GM12878 (cell line): ENCODE data around the gene ZBTB5. TPM values are rescaled to one million over a fixed set of nuclear protein-coding genes. Genes with fewer than 3 reads are reported as not detected.

Experiments used
- ATF3 ChIP-seq: IDR thresholded peaks from 2 replicates; pipeline ENCODE4 v1.6.1; 2011; ENCODE audit warnings: low read depth, mild to moderate bottlenecking, low read length, moderate library complexity, borderline replicate concordance; ENCODE audit errors: extremely low read depth
- CBX5 ChIP-seq: sonication (generic); IDR thresholded peaks from 2 replicates; pipeline ENCODE4 v1.6.1; 2016; ENCODE audit warnings: low read depth, moderate library complexity, mild to moderate bottlenecking, inconsistent platforms
- CHD1 ChIP-seq: IDR thresholded peaks from 2 replicates; pipeline ENCODE4 v1.6.1; 2012; ENCODE audit warnings: low read depth, low read length, improper control_type of control experiment
- JUNB ChIP-seq: IDR thresholded peaks from 2 replicates; pipeline ENCODE4 v1.6.1; 2016; ENCODE audit warnings: antibody characterized with exemption, mild to moderate bottlenecking
- MEF2A ChIP-seq: IDR thresholded peaks from 2 replicates; pipeline ENCODE4 v1.6.1; 2011; ENCODE audit warnings: low read depth, mild to moderate bottlenecking, low read length, moderate library complexity; ENCODE audit not compliant: insufficient read depth
- NFYB ChIP-seq: IDR thresholded peaks from 2 replicates; pipeline ENCODE4 v1.6.1; 2011; ENCODE audit warnings: low read depth, mild to moderate bottlenecking, low read length, improper control_type of control experiment, moderate library complexity; ENCODE audit not compliant: insufficient read depth
- NR2C2 ChIP-seq: IDR thresholded peaks from 2 replicates; pipeline ENCODE4 v1.6.1; 2011; ENCODE audit warnings: borderline replicate concordance, low read depth; ENCODE audit not compliant: control insufficient read depth, insufficient read length
- POLR2AphosphoS5 ChIP-seq: IDR thresholded peaks from 2 replicates; pipeline ENCODE4 v1.6.1; 2011; ENCODE audit warnings: mild to moderate bottlenecking, low read length, inconsistent platforms
- RAD51 ChIP-seq: fragments of 450-650 bp; IDR thresholded peaks from 2 replicates; pipeline ENCODE4 v1.6.1; 2016; ENCODE audit warnings: moderate library complexity, mild to moderate bottlenecking, inconsistent platforms
- WRNIP1 ChIP-seq: IDR thresholded peaks from 2 replicates; pipeline ENCODE4 v1.6.1; 2011; ENCODE audit warnings: low read depth, low read length, improper control_type of control experiment, borderline replicate concordance
- ZBTB33 ChIP-seq: fragments of 450-650 bp; IDR thresholded peaks from 2 replicates; pipeline ENCODE4 v1.6.1; 2017; ENCODE audit warnings: mild to moderate bottlenecking
- ZBTB40 ChIP-seq: fragments of 450-650 bp; IDR thresholded peaks from 2 replicates; pipeline ENCODE4 v1.6.1; 2016; ENCODE audit warnings: mild to moderate bottlenecking, moderate library complexity, borderline replicate concordance
- ZNF207 ChIP-seq: fragments of 450-650 bp; IDR thresholded peaks from 2 replicates; pipeline ENCODE4 v1.6.1; 2014; ENCODE audit warnings: antibody characterized with exemption, mild to moderate bottlenecking, borderline replicate concordance
- ZNF217 ChIP-seq: fragments of 450-650 bp; IDR thresholded peaks from 2 replicates; pipeline ENCODE4 v1.6.1; 2017; ENCODE audit warnings: antibody characterized with exemption, mild to moderate bottlenecking
- ZNF384 ChIP-seq: IDR thresholded peaks from 2 replicates; pipeline ENCODE4 v1.6.1; 2012; ENCODE audit warnings: low read depth, mild to moderate bottlenecking, low read length, improper control_type of control experiment, borderline replicate concordance
- ZZZ3 ChIP-seq: IDR thresholded peaks from 2 replicates; pipeline ENCODE4 v1.6.1; 2011; ENCODE audit warnings: low read depth; ENCODE audit not compliant: control insufficient read depth, insufficient read length
- polyA plus RNA-seq, 11 experiments: library from polyadenylated mRNA; depleted of rRNA in 4 of 11; unstranded in 6 of 11; stranded (reverse) in 5 of 11; fragments of >200 nt; fragmentation: Nextera tagmentation in 4 of 11; fragmentation: Illumina TruSeq in 1 of 11; extraction: Ambion mirVana in 4 of 11; extraction: Trizol in 1 of 11; gene quantifications; 1 replicate in 1 of 11; 2 replicates in 10 of 11; pipeline versions ENCODE4 v1.2.1 to v1.2.3, GENCODE V29; 2011 to 2016; ENCODE audit warnings: inconsistent platforms in 2 of 11, missing spikeins in 2 of 11, low read depth in 1 of 11
- total RNA-seq, 4 experiments: library from RNA; depleted of rRNA in 3 of 4; stranded (reverse); fragments of >200 nt in 3 of 4; fragmentation: Illumina TruSeq in 1 of 4; extraction: Trizol in 1 of 4; gene quantifications; 2 replicates each; pipeline versions ENCODE4 v1.2.1 to v1.2.3, GENCODE V29; 2013 to 2021
- TF ChIP-seq, protein P1 (sequence below): fragments of 450-650 bp; IDR thresholded peaks from 2 replicates; pipeline ENCODE4 v1.6.1; 2014; ENCODE audit warnings: mild to moderate bottlenecking
- TF ChIP-seq, protein P2 (sequence below): fragments of 450-650 bp; formaldehyde crosslinking; IDR thresholded peaks from 2 replicates; pipeline ENCODE4 v1.4.0; 2022; ENCODE audit warnings: mild to moderate bottlenecking, moderate library complexity

The ZBTB5 gene
- total and polyA plus RNA-seq, 10 of the 15 experiments (the other 5 are each of a cell fraction or from before 2014, with no cell fraction given), result 1.4 to 32.5 (median 12.1) TPM

DNA sequence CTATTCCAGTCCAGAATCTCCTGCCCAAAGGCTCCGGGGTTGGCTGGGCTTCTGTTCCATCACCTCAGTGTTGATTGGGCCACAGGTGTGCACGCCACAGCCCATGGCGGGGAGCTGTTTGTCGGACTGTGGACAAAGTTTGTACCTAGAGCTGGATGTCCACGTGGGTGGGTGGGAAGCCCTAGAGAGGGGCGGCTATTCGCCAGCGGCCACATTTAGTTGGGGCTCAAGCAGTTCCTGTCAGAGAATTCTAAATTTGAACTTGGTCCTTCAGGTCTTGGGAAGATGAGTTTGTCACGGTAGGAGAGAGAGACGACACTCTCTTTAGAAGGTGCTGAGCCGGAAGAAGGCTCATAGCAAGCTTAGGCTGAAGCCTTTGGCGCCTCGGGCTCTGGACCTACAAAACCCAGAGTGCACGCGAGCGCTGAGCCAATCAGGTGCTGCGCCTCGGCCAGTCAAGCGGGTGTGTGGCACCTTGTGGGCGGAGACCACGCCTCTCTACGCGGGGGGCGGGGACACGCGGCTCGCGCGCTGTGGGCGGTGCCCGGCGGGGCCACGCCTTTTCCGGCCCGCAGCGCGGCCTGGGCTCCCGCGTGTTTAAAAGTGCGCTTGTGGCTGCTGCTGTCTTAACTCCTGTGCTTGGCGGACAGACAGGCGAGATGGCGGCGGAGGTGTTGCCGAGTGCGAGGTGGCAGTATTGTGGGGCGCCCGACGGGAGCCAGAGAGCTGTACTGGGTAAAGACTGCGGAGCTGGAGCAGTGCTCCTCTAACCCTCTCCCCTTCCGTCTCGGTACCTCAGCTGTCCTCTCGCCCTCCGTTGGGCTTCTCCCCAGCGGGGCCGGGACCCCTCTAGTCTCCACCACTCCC is 20.4 kb upstream of the ZBTB5 start, which contains the start of gene POLR1E (continued):
- TF ChIP-seq ATF3, result no peak
- TF ChIP-seq WRNIP1, result no peak
- no peak for TF ChIP-seq ZZZ3
- no peak for TF ChIP-seq CBX5
- TF ChIP-seq, protein P1, sequence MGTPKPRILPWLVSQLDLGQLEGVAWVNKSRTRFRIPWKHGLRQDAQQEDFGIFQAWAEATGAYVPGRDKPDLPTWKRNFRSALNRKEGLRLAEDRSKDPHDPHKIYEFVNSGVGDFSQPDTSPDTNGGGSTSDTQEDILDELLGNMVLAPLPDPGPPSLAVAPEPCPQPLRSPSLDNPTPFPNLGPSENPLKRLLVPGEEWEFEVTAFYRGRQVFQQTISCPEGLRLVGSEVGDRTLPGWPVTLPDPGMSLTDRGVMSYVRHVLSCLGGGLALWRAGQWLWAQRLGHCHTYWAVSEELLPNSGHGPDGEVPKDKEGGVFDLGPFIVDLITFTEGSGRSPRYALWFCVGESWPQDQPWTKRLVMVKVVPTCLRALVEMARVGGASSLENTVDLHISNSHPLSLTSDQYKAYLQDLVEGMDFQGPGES, result peak; percentile 9; the same call in 1 of the 2 replicates
- TF ChIP-seq ZBTB40, result no peak
- no peak for TF ChIP-seq ZNF384
- TF ChIP-seq NR2C2, result no peak
- TF ChIP-seq, protein P2, sequence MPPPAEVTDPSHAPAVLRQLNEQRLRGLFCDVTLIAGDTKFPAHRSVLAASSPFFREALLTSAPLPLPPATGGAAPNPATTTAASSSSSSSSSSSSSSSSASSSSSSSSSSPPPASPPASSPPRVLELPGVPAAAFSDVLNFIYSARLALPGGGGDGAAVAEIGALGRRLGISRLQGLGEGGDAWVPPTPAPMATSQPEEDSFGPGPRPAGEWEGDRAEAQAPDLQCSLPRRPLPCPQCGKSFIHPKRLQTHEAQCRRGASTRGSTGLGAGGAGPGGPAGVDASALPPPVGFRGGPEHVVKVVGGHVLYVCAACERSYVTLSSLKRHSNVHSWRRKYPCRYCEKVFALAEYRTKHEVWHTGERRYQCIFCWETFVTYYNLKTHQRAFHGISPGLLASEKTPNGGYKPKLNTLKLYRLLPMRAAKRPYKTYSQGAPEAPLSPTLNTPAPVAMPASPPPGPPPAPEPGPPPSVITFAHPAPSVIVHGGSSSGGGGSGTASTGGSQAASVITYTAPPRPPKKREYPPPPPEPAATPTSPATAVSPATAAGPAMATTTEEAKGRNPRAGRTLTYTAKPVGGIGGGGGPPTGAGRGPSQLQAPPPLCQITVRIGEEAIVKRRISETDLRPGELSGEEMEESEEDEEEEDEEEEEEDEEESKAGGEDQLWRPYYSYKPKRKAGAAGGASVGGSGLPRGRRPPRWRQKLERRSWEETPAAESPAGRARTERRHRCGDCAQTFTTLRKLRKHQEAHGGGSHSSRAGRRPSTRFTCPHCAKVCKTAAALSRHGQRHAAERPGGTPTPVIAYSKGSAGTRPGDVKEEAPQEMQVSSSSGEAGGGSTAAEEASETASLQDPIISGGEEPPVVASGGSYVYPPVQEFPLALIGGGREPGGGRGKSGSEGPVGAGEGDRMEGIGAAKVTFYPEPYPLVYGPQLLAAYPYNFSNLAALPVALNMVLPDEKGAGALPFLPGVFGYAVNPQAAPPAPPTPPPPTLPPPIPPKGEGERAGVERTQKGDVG (CRISPR knock-in tag), result no peak
- TF ChIP-seq POLR2AphosphoS5, result peak; percentile 94
- TF ChIP-seq ZBTB33, result no peak
- TF ChIP-seq NFYB, result peak; percentile 80
- TF ChIP-seq ZNF207, result no peak
- TF ChIP-seq JUNB, result no peak
- TF ChIP-seq MEF2A, result no peak
- TF ChIP-seq CHD1, result no peak
- TF ChIP-seq ZNF217, result no peak
- TF ChIP-seq RAD51, result peak; percentile 51; the same call in 1 of the 2 replicates
